ENCODE results near the gene CARS1. TPM values are rescaled to one million over a fixed set of nuclear protein-coding genes. Genes with fewer than 3 reads are reported as not detected.

CARS1 gene
- polyA plus RNA-seq, 1 experiment, result 175 TPM

DNA sequence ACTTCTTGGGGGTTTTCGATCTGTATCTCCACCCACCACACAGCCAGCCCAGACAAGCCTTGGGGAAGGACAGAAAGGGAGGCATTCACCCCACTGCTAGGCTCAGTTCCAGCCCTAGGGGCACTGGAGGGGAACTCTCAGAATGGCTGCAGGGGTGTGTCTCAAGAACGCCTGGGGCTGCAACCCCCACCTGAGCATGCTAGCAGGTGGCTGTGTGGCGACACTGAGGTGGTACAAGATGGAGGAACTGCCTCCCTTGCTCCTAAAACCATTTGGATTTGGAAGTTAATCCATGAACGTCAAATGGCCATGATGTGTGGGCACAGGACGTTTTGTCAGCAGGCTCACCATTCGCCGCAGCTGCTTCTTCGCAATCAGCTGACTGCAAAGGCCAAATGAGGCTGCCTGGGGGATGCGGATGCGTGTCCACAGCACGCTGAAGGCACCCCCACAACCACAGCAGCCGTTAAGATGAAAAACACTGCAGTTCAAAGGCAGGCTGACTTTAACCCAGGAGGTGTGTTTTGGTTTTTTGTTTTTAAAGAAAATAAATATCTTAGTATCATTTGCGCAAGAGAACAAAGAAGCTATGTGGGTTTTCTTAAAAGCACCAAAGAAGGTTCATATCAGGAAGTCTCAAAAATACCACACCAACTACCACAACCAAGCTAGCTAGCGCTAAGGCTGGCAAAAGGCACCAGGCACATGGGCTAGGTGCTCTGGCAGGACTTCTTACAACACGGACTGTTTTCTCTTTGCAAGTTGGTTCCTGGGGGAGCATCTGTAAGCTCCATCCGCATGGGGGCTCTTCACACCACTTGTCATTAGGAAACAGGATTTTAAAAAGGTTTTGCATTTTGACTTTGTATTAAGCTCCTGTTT lies 42.9 kb downstream of the CARS1 start:
- CTCF ChIA-PET, result no interaction called here
- TF ChIP-seq, protein P1, sequence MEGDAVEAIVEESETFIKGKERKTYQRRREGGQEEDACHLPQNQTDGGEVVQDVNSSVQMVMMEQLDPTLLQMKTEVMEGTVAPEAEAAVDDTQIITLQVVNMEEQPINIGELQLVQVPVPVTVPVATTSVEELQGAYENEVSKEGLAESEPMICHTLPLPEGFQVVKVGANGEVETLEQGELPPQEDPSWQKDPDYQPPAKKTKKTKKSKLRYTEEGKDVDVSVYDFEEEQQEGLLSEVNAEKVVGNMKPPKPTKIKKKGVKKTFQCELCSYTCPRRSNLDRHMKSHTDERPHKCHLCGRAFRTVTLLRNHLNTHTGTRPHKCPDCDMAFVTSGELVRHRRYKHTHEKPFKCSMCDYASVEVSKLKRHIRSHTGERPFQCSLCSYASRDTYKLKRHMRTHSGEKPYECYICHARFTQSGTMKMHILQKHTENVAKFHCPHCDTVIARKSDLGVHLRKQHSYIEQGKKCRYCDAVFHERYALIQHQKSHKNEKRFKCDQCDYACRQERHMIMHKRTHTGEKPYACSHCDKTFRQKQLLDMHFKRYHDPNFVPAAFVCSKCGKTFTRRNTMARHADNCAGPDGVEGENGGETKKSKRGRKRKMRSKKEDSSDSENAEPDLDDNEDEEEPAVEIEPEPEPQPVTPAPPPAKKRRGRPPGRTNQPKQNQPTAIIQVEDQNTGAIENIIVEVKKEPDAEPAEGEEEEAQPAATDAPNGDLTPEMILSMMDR (IDR thresholded peaks at IDR 0.05; ENCODE audit: insufficient read depth, low read depth, low read length), result no peak
- no peak overlapping the region for H3K4me3 ChIP-seq (ENCODE audit: low read depth, low read length)
- no peak for DNase-seq (ENCODE audit: low read depth)
- peaks cover 68% of the 10 kb centered on the region for H3K36me3 ChIP-seq (ENCODE audit: control insufficient read depth, insufficient read depth, low read length)
- no peaks in the 10 kb centered on the region for H3K27me3 ChIP-seq (ENCODE audit: control insufficient read depth, insufficient read depth, low read length)
- POLR2A ChIA-PET, result no interaction called here

DNA sequence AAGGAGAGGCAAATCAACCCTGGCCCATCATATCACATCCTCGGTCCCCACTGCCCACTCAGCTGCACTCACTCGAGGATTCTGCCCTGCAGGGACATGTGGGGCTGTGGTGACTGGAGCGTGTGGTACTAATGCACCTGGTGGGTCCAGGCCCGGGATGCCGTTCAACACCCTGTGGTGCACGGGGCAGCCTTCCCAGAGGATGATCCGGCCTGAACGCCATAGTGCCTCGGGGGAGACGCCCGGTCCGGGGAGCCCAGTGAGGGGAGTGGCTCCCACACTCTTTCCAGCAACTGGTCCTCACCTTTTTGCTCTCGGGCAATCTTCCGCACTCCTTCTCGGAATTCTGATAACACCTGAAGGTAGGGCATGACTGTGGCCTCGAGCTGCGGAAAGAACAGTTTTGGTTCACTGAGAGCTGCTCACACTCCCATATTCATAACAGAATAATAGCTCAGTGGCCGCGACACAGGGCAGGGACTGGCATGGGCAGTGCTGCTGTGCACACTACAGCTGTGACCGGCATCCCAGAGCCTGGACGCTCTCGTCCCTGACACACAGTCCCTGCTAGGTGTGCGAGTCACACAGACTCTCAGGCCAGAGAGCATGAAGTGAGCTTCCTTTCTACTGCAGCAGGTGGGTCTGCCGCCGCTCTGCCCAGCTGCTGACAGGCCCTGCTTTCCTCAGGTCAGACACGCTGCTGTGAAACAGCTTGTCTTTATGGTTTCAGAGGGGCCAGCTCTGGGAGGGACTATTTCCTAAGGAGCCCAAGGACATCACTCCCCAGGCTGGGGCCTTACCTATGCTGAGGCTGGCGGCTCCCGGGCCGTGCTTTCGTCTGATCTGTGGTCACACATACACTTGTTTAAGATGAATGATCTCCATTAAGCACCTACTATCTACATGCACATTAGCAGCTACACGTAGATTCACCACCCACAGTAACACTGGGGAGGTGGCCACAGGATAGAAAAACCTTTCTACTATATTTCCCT lies 45.0 kb downstream of the CARS1 start:
- DNase-seq (ENCODE audit: low read depth), result no peak
- Histone ChIP-seq H3K4me3 (ENCODE audit: low read depth, low read length) (no peak overlapping the region), H3K27me3 (ENCODE audit: control insufficient read depth, insufficient read depth, low read length) (no peaks in the 10 kb centered on the region), H3K36me3 (ENCODE audit: control insufficient read depth, insufficient read depth, low read length) (peaks cover 72% of the 10 kb centered on the region)
- ChIA-PET CTCF (interaction anchor here (0.7 kb wide), 1 partner anchor 24 kb away, joined by 3 read pairs; no protein-coding TSS in a partner anchor), POLR2A (interaction anchor here (0.5 kb wide), 1 partner anchor 683 kb away, joined by 3 read pairs; no protein-coding TSS in a partner anchor)
- TF ChIP-seq, protein P1 (IDR thresholded peaks at IDR 0.05; ENCODE audit: insufficient read depth, low read depth, low read length), result no peak

DNA sequence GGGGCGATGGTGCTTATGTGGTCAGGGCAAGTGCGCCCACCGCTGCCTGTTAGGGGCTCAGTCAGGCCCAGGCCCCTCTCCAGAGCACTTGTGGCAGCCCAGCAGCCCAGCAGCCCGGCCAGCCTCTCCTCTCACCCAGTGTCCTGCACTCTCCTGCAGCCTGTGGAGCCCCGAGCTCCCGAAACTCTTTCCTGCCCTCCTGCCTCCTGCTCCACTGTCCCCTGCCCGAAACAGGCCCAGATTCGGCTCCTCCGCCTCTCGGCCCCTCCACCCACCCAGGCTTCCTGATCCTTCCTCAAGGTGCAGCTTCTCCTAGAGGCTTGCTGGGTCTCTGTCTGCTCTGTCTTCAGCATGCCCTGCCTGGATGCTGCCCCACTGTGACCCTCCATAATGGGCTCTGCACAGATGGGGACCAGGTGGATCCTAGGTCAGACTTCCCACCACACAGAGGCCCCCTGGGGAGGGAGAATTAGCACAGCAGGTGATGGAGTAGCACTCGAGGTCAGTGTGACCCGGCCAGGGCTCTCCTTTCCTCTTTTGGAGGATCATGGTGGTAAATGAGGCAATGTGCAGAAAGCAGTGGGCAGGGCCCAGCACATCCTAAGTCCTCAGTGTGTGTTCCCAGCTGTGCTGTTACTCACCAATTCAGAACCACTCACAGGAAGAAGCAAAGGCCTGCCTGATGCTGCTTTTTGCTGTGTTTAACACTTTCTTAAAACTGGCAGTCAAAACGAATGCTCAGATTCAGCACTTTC lies 46.5 kb downstream of the CARS1 start:
- POLR2A ChIA-PET, result no interaction called here
- H3K36me3 ChIP-seq (ENCODE audit: control insufficient read depth, insufficient read depth, low read length), result peaks cover 67% of the 10 kb centered on the region
- CTCF ChIA-PET, result no interaction called here
- no peaks in the 10 kb centered on the region for H3K27me3 ChIP-seq (ENCODE audit: control insufficient read depth, insufficient read depth, low read length)
- TF ChIP-seq, protein P1 (IDR thresholded peaks at IDR 0.05; ENCODE audit: insufficient read depth, low read depth, low read length), result no peak
- DNase-seq (ENCODE audit: low read depth), result no peak
- no peak overlapping the region for H3K4me3 ChIP-seq (ENCODE audit: low read depth, low read length)

DNA sequence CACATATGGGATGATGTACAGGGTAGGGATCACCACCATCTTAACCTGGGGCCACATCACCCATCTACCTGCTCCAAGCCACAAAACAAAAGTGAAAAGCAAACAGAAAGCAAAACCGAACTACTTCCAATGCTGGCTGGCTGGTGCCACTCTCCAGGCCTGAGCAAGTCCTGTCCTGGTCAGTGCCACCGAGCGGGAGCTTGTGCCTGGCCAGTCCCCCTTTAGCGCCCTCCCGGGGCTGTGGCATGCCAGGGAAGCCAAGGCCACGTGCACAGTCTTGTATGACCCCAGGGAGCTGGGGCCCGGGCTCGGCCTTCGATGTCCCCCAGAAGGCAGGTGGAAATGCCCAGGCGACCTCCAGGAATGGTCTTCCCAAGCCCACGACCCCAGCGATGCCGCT lies 47.2 kb downstream of the CARS1 start:
- no peak for DNase-seq (ENCODE audit: low read depth)
- CTCF ChIA-PET, result no interaction called here
- no peaks in the 10 kb centered on the region for H3K27me3 ChIP-seq (ENCODE audit: control insufficient read depth, insufficient read depth, low read length)
- POLR2A ChIA-PET, result no interaction called here
- no peak overlapping the region for H3K4me3 ChIP-seq (ENCODE audit: low read depth, low read length)
- peaks cover 61% of the 10 kb centered on the region for H3K36me3 ChIP-seq (ENCODE audit: control insufficient read depth, insufficient read depth, low read length)
- TF ChIP-seq, protein P1 (IDR thresholded peaks at IDR 0.05; ENCODE audit: insufficient read depth, low read depth, low read length), result no peak

All from BJ (cell line).